GM12892 (cell line): ENCODE measurements around the gene NDUFS5.

Source experiments
- POLR2A ChIP-seq: IDR thresholded peaks from 2 replicates; pipeline ENCODE4 v1.6.1; 2011; ENCODE audit warnings: low read depth, low read length, control low read depth
- POLR2AphosphoS5 ChIP-seq: IDR thresholded peaks from 2 replicates; pipeline ENCODE4 v1.6.1; 2011; ENCODE audit warnings: low read depth, low read length, control low read depth
- TAF1 ChIP-seq: IDR thresholded peaks from 2 replicates; pipeline ENCODE4 v1.6.1; 2011; ENCODE audit warnings: low read depth, mild to moderate bottlenecking, control low read depth, low read length, borderline replicate concordance

- TF ChIP-seq TAF1 (no peak), POLR2A (no peak), POLR2AphosphoS5 (no peak)
These were observed 32.0 kb upstream of the NDUFS5 start for GRCh38 chr1:38994196-38994595.
